GM12878 (cell line): ENCODE results near the gene GNB5. TPM values are rescaled to one million over a fixed set of nuclear protein-coding genes. Genes with fewer than 3 reads are reported as not detected.

Source experiments
- BHLHE40 ChIP-seq, 2 experiments: fragments of 450-650 bp in 1 of 2; IDR thresholded peaks; 2 replicates each; pipeline ENCODE4 v1.6.1; 2011 to 2017; ENCODE audit warnings: low read depth in 2 of 2, borderline replicate concordance in 1 of 2, improper control_type of control experiment in 1 of 2, low read length in 1 of 2, mild to moderate bottlenecking in 1 of 2
- BMI1 ChIP-seq: fragments of 450-650 bp; IDR thresholded peaks from 2 replicates; pipeline ENCODE4 v1.6.1; 2016; ENCODE audit warnings: mild to moderate bottlenecking, moderate library complexity, borderline replicate concordance
- CREM ChIP-seq: IDR thresholded peaks from 2 replicates; pipeline ENCODE4 v1.6.1; 2014; ENCODE audit warnings: antibody characterized with exemption, low read depth
- ETV6 ChIP-seq, 2 experiments: fragments of 450-650 bp in 1 of 2; IDR thresholded peaks in 1 of 2; conservative IDR thresholded peaks in 1 of 2; 2 replicates each; pipeline ENCODE4 v1.6.1; 2014; ENCODE audit warnings: antibody characterized with exemption in 1 of 2, borderline replicate concordance in 1 of 2, low read depth in 1 of 2, mild to moderate bottlenecking in 1 of 2, moderate library complexity in 1 of 2
- MLLT1 ChIP-seq: fragments of 450-650 bp; IDR thresholded peaks from 2 replicates; pipeline ENCODE4 v1.6.1; 2016; ENCODE audit warnings: mild to moderate bottlenecking
- MYB ChIP-seq: fragments of 150-350 bp; IDR thresholded peaks from 2 replicates; pipeline ENCODE4 v1.6.1; 2014; ENCODE audit warnings: mild to moderate bottlenecking, low read depth, low read length, borderline replicate concordance
- PAX8 ChIP-seq: fragments of 450-650 bp; IDR thresholded peaks from 2 replicates; pipeline ENCODE4 v1.6.1; 2017; ENCODE audit warnings: mild to moderate bottlenecking, moderate library complexity
- PKNOX1 ChIP-seq: fragments of 450-650 bp; IDR thresholded peaks from 2 replicates; pipeline ENCODE4 v1.6.1; 2016; ENCODE audit warnings: mild to moderate bottlenecking
- PML ChIP-seq: IDR thresholded peaks from 2 replicates; pipeline ENCODE4 v1.6.1; 2012; ENCODE audit warnings: low read length, inconsistent platforms
- RB1 ChIP-seq: fragments of 450-650 bp; formaldehyde crosslinking; IDR thresholded peaks from 2 replicates; pipeline ENCODE4 v1.6.1; 2017; ENCODE audit warnings: mild to moderate bottlenecking, borderline replicate concordance
- SIN3A ChIP-seq: IDR thresholded peaks from 2 replicates; pipeline ENCODE4 v1.6.1; 2012; ENCODE audit warnings: low read depth, low read length, improper control_type of control experiment
- TCF7 ChIP-seq: IDR thresholded peaks from 2 replicates; pipeline ENCODE4 v1.6.1; 2014; ENCODE audit warnings: antibody characterized with exemption, borderline replicate concordance
- ZBED1 ChIP-seq: IDR thresholded peaks from 2 replicates; pipeline ENCODE4 v1.6.1; 2016; ENCODE audit warnings: borderline replicate concordance
- ZBTB11 ChIP-seq: fragments of 450-650 bp; formaldehyde crosslinking; IDR thresholded peaks from 2 replicates; pipeline ENCODE4 v1.5.0; 2022; ENCODE audit warnings: mild to moderate bottlenecking, missing genetic modification characterization
- polyA plus RNA-seq, 11 experiments: library from polyadenylated mRNA; depleted of rRNA in 4 of 11; unstranded in 6 of 11; stranded (reverse) in 5 of 11; fragments of >200 nt; fragmentation: Nextera tagmentation in 4 of 11; fragmentation: Illumina TruSeq in 1 of 11; extraction: Ambion mirVana in 4 of 11; extraction: Trizol in 1 of 11; gene quantifications; 1 replicate in 1 of 11; 2 replicates in 10 of 11; pipeline versions ENCODE4 v1.2.1 to v1.2.3, GENCODE V29; 2011 to 2016; ENCODE audit warnings: inconsistent platforms in 2 of 11, missing spikeins in 2 of 11, low read depth in 1 of 11
- total RNA-seq, 4 experiments: library from RNA; depleted of rRNA in 3 of 4; stranded (reverse); fragments of >200 nt in 3 of 4; fragmentation: Illumina TruSeq in 1 of 4; extraction: Trizol in 1 of 4; gene quantifications; 2 replicates each; pipeline versions ENCODE4 v1.2.1 to v1.2.3, GENCODE V29; 2013 to 2021
- TF ChIP-seq, protein P1 (sequence below): fragments of 450-650 bp; formaldehyde crosslinking; IDR thresholded peaks from 2 replicates; pipeline ENCODE4 v1.4.0; 2020; ENCODE audit warnings: mild to moderate bottlenecking, moderate library complexity
- TF ChIP-seq, protein P2 (sequence below): fragments of 150-350 bp; IDR thresholded peaks from 2 replicates; pipeline ENCODE4 v1.6.1; 2014; ENCODE audit warnings: mild to moderate bottlenecking, low read depth, low read length

GNB5 gene
- total and polyA plus RNA-seq, 10 of the 15 experiments (the other 5 are each of a cell fraction or from before 2014, with no cell fraction given), result 2.4 to 25.9 (median 15.2) TPM

GRCh38 chr15:52109559-52110451, 81.4 kb downstream of the GNB5 start (continued):
- TF ChIP-seq, protein P1, sequence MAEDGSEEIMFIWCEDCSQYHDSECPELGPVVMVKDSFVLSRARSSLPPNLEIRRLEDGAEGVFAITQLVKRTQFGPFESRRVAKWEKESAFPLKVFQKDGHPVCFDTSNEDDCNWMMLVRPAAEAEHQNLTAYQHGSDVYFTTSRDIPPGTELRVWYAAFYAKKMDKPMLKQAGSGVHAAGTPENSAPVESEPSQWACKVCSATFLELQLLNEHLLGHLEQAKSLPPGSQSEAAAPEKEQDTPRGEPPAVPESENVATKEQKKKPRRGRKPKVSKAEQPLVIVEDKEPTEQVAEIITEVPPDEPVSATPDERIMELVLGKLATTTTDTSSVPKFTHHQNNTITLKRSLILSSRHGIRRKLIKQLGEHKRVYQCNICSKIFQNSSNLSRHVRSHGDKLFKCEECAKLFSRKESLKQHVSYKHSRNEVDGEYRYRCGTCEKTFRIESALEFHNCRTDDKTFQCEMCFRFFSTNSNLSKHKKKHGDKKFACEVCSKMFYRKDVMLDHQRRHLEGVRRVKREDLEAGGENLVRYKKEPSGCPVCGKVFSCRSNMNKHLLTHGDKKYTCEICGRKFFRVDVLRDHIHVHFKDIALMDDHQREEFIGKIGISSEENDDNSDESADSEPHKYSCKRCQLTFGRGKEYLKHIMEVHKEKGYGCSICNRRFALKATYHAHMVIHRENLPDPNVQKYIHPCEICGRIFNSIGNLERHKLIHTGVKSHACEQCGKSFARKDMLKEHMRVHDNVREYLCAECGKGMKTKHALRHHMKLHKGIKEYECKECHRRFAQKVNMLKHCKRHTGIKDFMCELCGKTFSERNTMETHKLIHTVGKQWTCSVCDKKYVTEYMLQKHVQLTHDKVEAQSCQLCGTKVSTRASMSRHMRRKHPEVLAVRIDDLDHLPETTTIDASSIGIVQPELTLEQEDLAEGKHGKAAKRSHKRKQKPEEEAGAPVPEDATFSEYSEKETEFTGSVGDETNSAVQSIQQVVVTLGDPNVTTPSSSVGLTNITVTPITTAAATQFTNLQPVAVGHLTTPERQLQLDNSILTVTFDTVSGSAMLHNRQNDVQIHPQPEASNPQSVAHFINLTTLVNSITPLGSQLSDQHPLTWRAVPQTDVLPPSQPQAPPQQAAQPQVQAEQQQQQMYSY, result no peak
- TF ChIP-seq SIN3A, result no peak
- TF ChIP-seq PKNOX1, result peak; percentile 33
- peak; percentile 62; the same call in 1 of the 2 replicates for TF ChIP-seq BMI1
- TF ChIP-seq RB1, result no peak
- 0 out of 2 replicates have a peak, but pooled peaks have one; percentile 69 for TF ChIP-seq PAX8
- 0 out of 2 replicates have a peak, but pooled peaks have one; percentile 24 for TF ChIP-seq ZBED1
- no peak for TF ChIP-seq MYB
- TF ChIP-seq ZBTB11 (CRISPR knock-in tag), result no peak
- 0 out of 2 replicates have a peak, but pooled peaks have one; percentile 75 for TF ChIP-seq MLLT1
- 0 out of 4 replicates have a peak, but pooled peaks of 1 of the 2 experiments have one; percentile 14 for TF ChIP-seq ETV6 (conservative IDR thresholded peaks at IDR 0.05 in 1 of 2, IDR thresholded peaks at IDR 0.05 in 1 of 2; ENCODE audit: borderline replicate concordance in 1 of 2, low read depth in 1 of 2)
- TF ChIP-seq BHLHE40 (IDR thresholded peaks at IDR 0.05; ENCODE audit: borderline replicate concordance in 1 of 2, low read depth in 2 of 2, low read length in 1 of 2), result peak; percentile 64 to 74; a peak in 3 of 4 replicates
- TF ChIP-seq, protein P2, sequence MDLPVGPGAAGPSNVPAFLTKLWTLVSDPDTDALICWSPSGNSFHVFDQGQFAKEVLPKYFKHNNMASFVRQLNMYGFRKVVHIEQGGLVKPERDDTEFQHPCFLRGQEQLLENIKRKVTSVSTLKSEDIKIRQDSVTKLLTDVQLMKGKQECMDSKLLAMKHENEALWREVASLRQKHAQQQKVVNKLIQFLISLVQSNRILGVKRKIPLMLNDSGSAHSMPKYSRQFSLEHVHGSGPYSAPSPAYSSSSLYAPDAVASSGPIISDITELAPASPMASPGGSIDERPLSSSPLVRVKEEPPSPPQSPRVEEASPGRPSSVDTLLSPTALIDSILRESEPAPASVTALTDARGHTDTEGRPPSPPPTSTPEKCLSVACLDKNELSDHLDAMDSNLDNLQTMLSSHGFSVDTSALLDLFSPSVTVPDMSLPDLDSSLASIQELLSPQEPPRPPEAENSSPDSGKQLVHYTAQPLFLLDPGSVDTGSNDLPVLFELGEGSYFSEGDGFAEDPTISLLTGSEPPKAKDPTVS, result no peak
- peak; percentile 63; the same call in 1 of the 2 replicates for TF ChIP-seq CREM
- TF ChIP-seq PML, result peak; percentile 59; the same call in 1 of the 2 replicates
- TF ChIP-seq TCF7, result 0 out of 2 replicates have a peak, but pooled peaks have one; percentile 47
